GM19468 (cell line): ENCODE data around the gene SRGAP3.

ENCODE experiments used
- ATAC-seq: cut with Tn5 transposase; IDR thresholded peaks from one replicate; pipeline ENCODE4 v1.9.1; 2021; ENCODE audit warnings: mild to moderate bottlenecking, moderate library complexity, moderate number of reproducible peaks; ENCODE audit not compliant: unreplicated experiment; ENCODE audit errors: extremely low read depth

SRGAP3 gene

DNA sequence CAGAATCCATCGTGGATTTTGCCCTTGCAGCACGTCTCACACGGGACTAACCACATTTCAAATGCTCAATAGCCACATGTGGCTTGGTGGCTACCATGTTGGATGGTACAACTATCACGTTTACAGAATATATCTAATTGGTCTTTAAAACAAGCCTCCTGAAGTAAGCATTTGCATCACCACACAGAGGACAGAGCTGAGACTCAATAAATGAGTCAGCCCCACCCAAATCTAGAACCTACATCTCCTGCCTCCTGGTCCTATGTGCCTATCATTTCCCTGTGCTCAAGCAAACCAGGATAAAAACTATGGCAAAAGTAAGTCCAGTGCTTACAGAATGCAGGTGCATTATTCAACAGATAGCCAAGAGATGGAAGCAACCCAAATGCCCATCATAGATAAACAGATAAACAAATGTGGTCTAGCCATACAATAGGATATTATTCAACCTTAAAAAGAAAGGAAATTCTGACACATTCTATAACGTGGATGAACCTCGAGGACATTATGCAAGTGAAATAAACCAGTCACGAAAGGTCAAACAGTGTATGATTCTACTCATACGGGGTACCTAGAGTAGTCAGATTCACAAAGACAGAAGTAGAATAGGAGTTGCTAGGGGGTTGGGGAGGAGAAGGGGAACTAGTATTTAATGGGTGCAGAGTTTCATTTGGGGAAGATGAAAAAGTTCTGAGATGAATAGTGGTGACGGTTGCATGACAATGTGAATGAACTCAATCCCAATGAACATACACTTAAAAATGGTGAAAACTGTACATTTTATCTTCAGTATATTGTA is 43.9 kb downstream of the SRGAP3 start:
- no peak for ATAC-seq

DNA sequence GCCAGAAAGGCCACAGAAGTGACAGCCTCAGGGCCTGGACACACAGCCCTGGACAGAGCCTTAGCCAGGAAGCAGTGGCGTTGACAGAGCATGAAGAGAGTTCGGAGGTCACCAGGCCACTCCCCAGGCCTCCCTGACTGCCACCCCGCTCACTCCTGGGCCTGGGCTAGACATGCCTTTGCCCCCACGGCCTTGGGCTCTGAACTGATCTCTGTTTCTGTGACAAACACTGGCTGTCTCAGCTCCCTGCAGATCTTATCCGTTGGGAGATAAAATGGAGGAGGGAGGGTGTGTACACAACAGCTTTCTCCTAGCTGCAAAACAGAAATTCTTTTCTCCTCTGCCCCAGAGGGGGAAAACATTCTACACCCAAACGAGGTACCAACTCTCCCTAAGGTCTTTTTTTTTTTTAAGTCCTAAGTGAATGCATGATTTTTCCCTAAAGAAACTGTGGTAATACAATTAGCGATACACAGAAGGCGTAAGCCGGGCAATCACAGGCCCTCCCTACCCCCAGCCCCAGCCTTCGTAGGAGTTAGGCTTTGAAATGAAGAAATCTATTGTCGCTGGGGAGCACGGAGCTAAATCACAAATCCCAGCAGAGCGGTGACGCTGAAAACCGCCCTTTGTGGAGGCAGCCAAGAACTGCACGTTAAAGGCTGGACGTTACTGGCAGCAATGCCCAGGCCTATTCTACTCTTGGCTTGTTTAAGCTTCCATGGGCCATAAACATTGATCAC is 45.0 kb downstream of the SRGAP3 start:
- no peak for ATAC-seq

DNA sequence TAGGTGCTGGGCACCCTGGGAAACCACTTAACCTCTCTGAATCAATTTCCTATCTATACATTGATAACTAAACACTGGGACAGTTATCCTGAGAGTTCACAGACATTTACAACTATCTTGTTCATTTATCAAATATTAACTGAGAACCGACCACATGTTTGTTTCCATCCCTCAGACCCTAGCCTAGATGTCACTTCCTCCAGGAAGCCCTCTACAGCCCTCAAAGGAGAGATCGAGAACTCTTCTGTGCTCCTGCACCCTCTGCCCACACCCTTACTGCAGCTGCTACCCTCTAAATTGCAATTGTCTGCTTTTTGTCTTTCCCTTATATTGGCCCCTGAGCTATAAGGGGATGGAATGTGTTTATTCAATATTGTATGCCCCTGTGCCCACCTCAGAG is 46.1 kb downstream of the SRGAP3 start:
- no peak for ATAC-seq

DNA sequence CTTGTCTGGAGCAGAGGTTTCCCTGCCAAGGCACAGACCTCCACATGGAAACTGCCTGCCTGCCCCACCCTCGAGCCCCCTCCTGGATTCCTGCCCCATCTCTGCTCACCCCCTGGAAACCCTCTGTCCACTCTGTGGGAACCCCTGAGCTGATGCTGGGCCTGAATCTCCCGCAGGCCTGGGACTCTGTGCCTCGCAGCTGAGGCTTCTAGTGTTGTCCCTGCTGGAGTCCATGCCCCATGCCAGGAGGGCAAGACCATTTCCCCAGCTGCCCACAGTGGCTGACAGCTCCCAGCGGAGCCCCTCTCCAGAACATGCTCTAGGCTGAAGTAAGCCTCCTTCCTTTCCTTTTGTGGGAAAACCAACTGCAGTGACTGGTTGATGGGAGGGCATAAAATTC is 46.9 kb downstream of the SRGAP3 start:
- no peak for ATAC-seq

DNA sequence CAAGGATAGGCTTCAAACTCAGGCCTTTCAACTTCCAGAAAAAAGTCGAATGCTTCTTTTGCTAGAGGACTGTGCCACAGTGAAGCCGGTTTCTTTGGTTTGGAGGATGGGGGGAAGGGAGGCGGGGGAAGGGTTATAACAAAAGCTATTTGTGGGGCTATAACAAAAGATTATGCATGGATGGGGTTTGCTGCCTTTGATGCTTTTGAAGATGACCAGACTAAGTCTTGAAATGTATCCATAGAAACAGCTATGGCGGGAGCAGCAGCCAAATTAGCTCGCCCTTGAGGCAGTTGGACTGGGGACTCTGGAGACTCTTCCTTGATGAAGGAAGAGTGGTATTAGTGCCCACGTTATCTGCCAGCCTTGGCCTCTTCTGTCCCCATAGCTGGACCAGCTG is 47.5 kb downstream of the SRGAP3 start:
- ATAC-seq, result no peak

DNA sequence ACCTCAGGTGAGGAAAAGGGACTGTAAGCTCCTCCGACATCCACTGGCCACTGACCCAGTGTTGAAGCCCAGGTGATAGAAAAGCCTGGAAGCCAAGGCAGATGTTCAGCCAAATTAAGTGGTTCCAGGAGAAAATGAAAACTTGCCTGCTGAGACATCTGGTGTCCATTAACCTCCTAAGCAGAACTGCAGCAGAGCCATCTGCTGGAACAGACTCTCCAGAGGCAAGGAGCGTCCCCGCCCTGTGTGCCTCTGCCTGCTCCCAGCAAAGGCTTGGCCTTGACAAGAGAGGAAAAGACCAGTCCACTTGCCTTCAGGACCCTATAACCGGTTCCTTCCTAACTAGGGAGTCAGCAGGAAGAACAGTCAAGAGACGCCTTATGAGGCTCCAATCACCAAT is 48.2 kb downstream of the SRGAP3 start:
- ATAC-seq, result no peak

DNA sequence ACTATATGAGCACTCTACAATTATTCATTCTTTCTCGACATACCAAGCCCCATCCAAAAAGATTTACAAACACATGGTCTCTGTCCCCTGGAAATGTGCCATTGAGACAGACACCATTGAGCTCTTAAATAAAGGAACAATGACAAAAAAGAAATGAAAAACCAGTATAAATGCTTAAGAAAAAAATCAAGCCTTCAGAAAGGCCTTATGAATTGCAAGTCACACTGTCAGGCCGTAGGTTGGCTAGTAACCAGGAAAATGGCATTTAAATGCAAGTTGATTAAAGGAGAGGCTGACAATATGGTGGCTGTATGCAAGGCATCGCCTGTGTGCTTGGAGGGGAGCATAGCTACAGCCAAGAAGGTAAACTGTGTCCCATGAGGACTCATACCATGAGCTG is 49.7 kb downstream of the SRGAP3 start:
- no peak for ATAC-seq

DNA sequence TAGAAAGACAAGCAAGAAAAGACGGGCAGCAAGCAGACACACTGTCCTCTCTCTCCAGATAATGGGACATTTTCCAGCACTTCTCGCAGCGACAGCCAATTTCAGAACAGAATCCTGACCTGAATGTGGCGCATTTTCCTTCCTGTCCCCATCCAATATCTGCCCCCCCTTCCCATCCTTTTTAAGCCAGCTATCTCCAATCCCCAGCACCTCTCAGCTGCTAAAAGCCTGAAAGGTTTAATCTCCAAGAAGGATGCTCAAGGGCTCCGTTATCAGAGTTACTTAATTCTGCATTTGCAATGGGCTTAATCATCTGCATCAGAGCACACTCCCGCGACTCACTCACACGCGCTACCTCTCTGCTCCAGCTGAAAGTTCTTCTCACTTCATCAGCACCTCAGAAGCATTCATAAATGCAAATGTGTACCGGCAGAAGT is 50.5 kb downstream of the SRGAP3 start:
- no peak for ATAC-seq

DNA sequence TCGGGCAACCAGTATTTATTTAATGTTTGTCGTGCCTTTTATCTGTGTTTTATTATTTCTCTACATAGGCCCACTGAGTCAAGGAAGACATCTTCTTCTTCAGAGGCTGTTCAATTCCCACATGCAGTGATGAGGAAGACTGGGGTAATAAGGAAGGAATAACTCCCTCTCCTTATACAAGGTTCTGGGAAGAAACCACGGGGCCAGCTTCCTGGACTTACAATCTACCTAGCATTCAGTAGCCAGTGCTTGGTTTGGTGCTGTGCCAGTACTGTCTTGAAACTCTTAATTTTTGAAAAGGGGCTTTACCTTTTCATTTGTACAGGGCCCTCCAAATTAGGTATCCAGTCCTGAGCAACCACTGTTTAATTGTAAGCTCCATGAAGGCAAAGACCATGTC is 51.2 kb downstream of the SRGAP3 start:
- no peak for ATAC-seq

DNA sequence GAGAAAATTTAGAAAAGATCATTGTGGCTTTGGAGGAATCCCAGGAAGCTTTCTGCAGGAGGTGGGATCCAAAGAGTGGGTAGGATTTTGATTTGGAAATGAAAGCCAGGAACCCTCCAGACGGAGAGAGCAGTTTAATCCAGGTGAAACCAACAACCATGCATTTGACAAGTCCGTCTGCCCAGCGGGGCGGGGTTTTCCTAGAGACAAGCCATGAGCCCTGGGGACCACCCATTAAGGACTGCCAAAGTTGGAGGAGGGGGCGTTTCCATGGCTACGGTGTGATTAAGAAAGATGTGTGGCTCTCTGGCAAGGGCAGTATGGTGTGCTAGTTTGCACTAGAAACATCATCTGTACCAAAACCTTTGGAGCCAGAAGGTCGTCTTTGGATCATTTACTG is 53.4 kb downstream of the SRGAP3 start:
- ATAC-seq, result no peak

DNA sequence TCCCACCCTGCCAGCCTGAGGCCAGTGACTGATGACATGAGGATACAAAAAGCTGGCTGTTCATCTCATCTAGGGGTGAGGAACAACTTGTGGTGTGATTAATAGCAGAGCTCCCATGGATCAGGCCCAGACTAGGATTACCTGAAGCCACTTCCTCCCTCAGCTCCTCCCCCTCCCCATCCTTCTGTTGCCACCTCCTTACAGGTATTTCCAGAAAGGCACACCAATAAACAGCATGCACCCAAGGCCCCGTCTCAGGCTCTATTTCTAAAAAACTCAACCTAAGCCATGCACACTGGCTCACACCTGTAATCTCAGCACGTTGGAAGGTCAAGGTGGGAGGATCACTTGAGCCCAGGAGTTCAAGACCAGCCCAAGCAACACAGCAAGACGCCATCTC is 54.1 kb downstream of the SRGAP3 start:
- no peak for ATAC-seq

DNA sequence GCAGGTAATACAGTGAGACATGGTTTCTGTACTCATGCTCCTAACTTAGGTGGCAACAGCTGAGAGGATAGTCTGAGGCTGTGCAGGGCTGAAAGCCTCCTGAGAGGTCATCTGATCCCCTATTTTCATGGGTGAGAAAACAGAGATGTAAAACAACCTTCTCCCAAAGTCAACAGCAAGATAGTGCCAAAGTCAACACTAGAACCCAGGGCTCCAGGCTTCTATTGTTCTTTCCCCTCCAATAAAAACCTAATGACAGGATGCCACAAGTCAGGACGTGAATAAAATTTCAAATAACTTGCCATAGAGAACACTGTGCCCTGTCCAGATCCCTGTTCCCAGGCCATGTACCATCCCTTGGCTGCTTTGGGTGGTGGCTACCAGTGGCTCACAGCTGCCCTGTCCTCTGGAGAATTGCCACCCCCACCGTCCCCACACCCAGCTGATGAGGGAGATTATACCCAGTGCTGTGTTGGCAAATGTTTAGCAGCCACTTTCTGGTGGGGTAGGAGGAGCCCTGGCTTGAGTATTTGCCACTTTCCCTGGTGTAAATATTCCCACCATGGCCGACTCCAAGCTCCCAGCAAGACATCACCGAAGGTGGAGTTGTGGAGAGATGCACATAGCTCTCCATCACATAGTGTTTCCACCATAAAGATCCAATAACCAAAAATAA is 54.8 kb downstream of the SRGAP3 start:
- no peak for ATAC-seq

DNA sequence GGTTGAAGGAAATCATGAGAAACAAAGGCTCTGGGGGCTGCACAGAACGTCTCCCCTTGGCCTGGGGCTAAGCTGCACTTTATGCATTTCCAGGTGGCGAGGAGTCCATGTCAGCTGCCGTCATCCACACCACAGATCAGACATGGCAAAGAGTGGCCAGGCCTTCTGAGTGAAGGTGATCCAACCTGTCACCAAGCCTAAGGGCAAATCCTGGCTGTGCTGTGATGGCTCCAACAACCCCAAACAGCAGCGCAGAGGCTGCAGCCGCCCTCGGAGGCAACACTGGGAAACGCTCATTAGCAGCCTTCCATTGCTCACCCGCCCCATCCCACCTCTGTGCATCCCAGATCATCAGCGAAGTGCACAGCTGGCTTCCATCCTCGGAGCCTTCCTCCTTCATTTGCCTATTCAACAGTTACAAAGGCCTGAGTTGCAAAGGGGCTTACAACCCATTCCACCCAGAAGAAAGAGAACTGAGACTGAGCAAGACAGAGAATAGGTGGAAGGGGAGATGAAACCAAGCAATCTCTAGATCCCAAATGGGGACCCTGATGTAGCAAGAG is 55.7 kb downstream of the SRGAP3 start:
- ATAC-seq, result no peak

DNA sequence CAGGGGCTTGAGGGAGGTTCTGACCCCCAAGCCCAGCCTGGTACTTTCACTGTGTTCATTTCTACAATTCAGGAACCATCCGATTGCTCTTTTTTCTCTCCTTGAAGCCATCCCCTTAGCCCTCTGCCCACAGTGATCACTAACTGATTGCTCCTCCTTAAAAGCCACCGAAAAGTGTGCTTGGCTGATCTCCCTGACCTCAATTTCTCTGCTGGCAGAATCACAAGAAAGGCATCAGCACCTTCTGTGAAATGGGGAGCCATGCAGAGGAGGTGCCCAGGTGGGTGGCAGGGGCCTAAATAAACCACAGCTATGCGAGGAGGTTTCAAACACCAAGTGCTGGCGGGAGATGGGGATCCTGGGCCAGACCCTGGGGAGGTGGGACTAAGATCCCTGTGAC is 56.2 kb downstream of the SRGAP3 start:
- ATAC-seq, result no peak

DNA sequence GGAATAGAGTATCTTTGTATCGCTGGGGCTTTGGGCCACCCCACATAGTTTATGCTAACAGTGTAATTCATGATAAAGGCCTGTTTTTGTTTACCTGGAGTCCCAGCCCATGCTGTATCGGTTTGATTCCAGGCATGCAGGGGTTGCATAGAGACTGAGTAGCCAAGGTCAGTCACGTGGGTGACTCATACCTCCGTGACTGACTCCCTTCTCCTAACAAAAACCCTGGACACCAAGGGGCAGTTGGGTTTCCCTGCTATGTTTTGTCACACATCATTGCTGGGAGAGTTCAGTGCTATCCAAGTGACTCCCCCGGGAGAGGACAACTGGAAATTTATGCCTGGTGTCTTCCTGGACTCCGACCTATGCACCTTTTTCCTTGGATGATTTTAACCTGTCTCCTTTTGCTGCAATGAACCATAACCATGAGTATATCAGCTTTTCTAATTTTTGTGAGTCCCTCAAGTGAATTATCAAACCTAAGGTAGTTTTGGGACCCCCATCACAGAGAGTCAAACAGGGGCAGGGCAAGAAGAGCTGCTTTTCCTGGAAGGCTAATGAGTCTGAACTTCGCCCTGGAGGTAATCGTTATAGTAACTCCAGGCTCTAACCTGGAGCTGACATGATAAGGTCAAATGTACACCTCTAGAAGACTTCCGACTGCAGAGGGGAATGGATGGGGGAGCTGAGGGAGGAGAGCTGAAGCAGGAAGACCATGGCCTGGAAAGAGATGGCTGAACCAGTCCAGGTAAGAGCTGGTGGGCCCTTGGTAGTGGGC is 57.0 kb downstream of the SRGAP3 start:
- ATAC-seq, result no peak

DNA sequence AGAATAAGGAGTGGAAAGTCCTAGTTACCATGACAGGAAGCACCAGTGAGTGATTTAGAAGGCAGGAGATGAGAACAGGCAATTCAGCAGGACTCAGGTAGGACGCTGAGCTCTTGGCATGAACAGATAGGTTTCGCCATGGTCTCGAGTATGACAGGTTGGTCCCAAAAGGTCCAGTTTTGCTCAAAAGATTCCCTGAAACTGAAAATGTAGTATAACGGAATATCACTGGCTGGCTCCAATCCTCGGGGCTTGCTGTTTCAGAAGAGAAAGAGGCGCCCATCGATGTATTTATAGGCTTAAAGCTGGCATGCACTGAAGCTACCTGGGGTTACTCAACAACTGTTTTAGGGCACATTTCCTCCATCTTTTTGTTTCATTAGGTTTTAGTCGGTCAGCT is 59.2 kb downstream of the SRGAP3 start:
- ATAC-seq, result no peak

DNA sequence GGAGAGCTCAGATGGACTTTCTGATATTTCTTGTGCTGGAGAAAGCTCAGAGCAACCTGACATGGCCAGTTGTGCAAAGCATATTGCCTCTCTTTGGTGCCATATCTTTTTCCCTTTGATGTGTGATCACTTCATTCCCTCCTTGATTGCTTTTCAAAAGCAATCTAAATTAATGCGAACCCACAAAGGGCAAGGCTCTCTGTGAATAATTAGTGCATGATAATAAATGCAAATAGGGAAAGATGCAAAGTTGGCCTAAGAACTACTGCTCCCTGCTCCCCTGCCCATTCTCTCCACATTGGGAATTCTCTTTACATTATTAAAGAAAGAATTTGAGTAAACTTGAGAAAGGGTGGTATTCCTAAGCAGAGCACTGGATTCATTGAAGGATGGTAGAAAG is 60.9 kb downstream of the SRGAP3 start:
- ATAC-seq, result no peak

DNA sequence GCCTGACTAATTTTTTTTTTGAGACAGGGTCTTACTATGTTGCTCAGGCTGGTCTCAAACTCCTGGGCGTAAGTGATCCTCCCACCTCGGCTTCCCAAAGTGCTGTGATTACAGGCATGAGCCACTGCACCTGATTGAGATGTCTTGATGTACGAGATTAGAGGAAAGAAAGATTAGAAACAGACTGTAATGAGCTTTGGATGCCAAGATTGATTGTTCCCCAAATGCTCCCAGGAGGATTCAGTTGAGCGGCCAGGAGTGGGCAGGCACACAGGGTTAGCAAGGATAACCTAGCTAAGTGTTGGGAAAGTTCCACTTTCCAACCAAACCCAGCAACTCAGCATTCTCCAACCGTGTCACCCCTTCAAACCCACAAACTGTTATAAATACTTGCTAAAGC is 63.7 kb downstream of the SRGAP3 start:
- ATAC-seq, result no peak

DNA sequence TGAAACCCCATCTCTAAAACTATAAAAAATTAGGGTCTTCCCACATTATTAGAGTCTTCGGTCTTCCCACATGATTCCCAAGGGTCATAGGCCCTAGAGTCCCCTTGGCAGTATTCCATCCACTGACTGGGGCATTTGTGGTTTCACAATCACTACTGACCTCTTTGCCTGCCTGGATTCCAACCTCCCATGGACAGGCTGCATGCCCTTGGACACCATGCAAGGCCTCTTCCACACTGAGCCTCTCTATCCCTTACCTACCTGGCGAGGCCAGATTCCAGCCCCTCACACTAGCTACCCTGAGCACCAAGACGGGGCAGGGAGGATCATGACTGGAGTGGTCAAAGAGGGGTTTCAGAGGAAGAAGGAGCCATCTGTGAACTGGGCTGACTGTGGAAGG is 64.4 kb downstream of the SRGAP3 start:
- no peak for ATAC-seq

DNA sequence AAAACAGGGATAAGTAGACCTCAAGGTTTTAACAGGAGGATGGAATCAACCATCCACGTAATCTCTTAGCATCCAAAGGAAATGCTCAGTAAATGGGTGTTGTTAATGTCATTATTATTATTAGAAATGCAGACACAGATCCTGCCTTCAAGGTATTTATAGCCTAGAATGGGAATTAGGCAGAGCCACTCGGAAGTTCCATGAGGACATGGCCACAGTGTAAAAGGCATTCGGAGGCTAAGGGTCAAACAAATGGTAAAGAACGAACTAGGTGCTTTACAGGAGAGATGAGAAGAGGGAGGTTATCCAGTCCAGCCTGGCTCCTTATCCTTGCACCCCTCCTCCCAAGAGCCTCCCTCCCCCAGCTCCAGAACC is 65.0 kb downstream of the SRGAP3 start:
- ATAC-seq, result no peak
